HepG2 (cell line): ENCODE measurements around the gene VASN. TPM values are rescaled to one million over a fixed set of nuclear protein-coding genes. Genes with fewer than 3 reads are reported as not detected.
A peak's percentile ranks its signal among the peaks of the same experiment; 100 is the strongest.

ENCODE experiments used
- AGO2 ChIP-seq: fragments of 200-400 bp; formaldehyde crosslinking; optimal IDR thresholded peaks from 2 replicates; pipeline ENCODE3; 2017; ENCODE audit warnings: mild to moderate bottlenecking, low read depth, low read length, moderate library complexity
- DPF2 ChIP-seq: sonication (generic); formaldehyde crosslinking; IDR thresholded peaks from 2 replicates; pipeline ENCODE4 v1.4.0; 2020; ENCODE audit warnings: mild to moderate bottlenecking, low read depth, missing genetic modification reagents, borderline replicate concordance
- EP300 ChIP-seq, 3 experiments: sonication (generic) in 1 of 3; formaldehyde crosslinking in 1 of 3; IDR thresholded peaks; 2 replicates each; pipeline versions ENCODE4 v1.5.1 to v1.6.1; 2011 to 2020; ENCODE audit warnings: low read depth in 2 of 3, low read length in 2 of 3, borderline replicate concordance in 1 of 3, improper control_type of control experiment in 1 of 3, mild to moderate bottlenecking in 1 of 3, missing genetic modification reagents in 1 of 3, moderate library complexity in 1 of 3
- FOXA1 ChIP-seq, 2 experiments: fragments of 450-650 bp in 1 of 2; sonication (generic) in 1 of 2; formaldehyde crosslinking in 1 of 2; IDR thresholded peaks; 2 replicates each; pipeline versions ENCODE4 v1.4.0 to v1.6.1; 2016 to 2020; ENCODE audit warnings: missing genetic modification reagents in 1 of 2
- KDM3A ChIP-seq: IDR thresholded peaks from 2 replicates; pipeline ENCODE4 v1.6.1; 2018; ENCODE audit warnings: low read depth, missing compliant biosample characterization
- NFATC3 ChIP-seq: sonication (generic); formaldehyde crosslinking; IDR thresholded peaks from 2 replicates; pipeline ENCODE4 v1.5.1; 2020; ENCODE audit warnings: mild to moderate bottlenecking, missing genetic modification reagents
- NFKB2 ChIP-seq: sonication (generic); formaldehyde crosslinking; IDR thresholded peaks from 2 replicates; pipeline ENCODE4 v1.4.0; 2020; ENCODE audit warnings: missing genetic modification reagents, borderline replicate concordance
- RBFOX2 ChIP-seq: fragments of 200-400 bp; formaldehyde crosslinking; IDR thresholded peaks from 2 replicates; pipeline ENCODE4 v1.6.1; 2017; ENCODE audit warnings: low read depth, mild to moderate bottlenecking, low read length
- SKI ChIP-seq: fragments of 450-650 bp; IDR thresholded peaks from one replicate; pipeline ENCODE4 v1.6.1; 2018; ENCODE audit warnings: mild to moderate bottlenecking; ENCODE audit not compliant: partially characterized antibody
- SRF ChIP-seq: IDR thresholded peaks from 2 replicates; pipeline ENCODE4 v1.6.1; 2011; ENCODE audit warnings: mild to moderate bottlenecking, low read depth, low read length, moderate library complexity
- SRSF9 ChIP-seq: fragments of 200-400 bp; formaldehyde crosslinking; IDR thresholded peaks from 2 replicates; pipeline ENCODE4 v1.6.1; 2018; ENCODE audit warnings: borderline replicate concordance, mild to moderate bottlenecking, low read depth, low read length; ENCODE audit not compliant: insufficient read depth, poor library complexity, severe bottlenecking
- TBP ChIP-seq: sonication (generic); formaldehyde crosslinking; IDR thresholded peaks from 2 replicates; pipeline ENCODE4 v1.5.0; 2020; ENCODE audit warnings: missing genetic modification reagents
- XBP1 ChIP-seq: sonication (generic); formaldehyde crosslinking; IDR thresholded peaks from 2 replicates; pipeline ENCODE4 v1.5.0; 2020; ENCODE audit warnings: missing genetic modification reagents
- ZMYM3 ChIP-seq: sonication (generic); formaldehyde crosslinking; IDR thresholded peaks from 2 replicates; pipeline ENCODE4 v1.5.1; 2020; ENCODE audit warnings: mild to moderate bottlenecking, missing genetic modification reagents
- ZNF12 ChIP-seq: sonication (generic); formaldehyde crosslinking; IDR thresholded peaks from 2 replicates; pipeline ENCODE4 v1.5.0; 2020; ENCODE audit warnings: missing genetic modification reagents
- ZNF350 ChIP-seq: sonication (generic); formaldehyde crosslinking; IDR thresholded peaks from 2 replicates; pipeline ENCODE4 v1.4.0; 2020; ENCODE audit warnings: mild to moderate bottlenecking, low read depth, missing genetic modification reagents, borderline replicate concordance
- ZNF460 ChIP-seq: sonication (generic); formaldehyde crosslinking; IDR thresholded peaks from 2 replicates; pipeline ENCODE4 v1.5.1; 2020; ENCODE audit warnings: missing genetic modification reagents, mild to moderate bottlenecking, borderline replicate concordance
- ZNF672 ChIP-seq: sonication (generic); formaldehyde crosslinking; IDR thresholded peaks from 2 replicates; pipeline ENCODE4 v1.8.1; 2022; ENCODE audit warnings: missing genetic modification reagents
- ZNF746 ChIP-seq: sonication (generic); formaldehyde crosslinking; IDR thresholded peaks from 2 replicates; pipeline ENCODE4 v1.8.0; 2022; ENCODE audit warnings: mild to moderate bottlenecking, missing genetic modification reagents
- ZNF780A ChIP-seq: sonication (generic); formaldehyde crosslinking; IDR thresholded peaks from 2 replicates; pipeline ENCODE4 v1.8.0; 2022; ENCODE audit warnings: mild to moderate bottlenecking, missing genetic modification reagents, moderate library complexity
- ZNF841 ChIP-seq: sonication (generic); formaldehyde crosslinking; IDR thresholded peaks from 2 replicates; pipeline ENCODE4 v1.8.1; 2023; ENCODE audit warnings: missing genetic modification reagents, borderline replicate concordance
- polyA plus RNA-seq, 8 experiments: library from polyadenylated mRNA; depleted of rRNA in 3 of 8; stranded (reverse) in 7 of 8; unstranded in 1 of 8; fragments of >200 nt; fragmentation: Illumina TruSeq in 4 of 8; extraction: Trizol in 4 of 8; gene quantifications; 2 replicates each; pipeline versions ENCODE4 v1.2.1 to v1.2.3, GENCODE V29; 2011 to 2016; ENCODE audit warnings: low read depth in 4 of 8, missing spikeins in 1 of 8, mixed read lengths in 1 of 8; ENCODE audit not compliant: insufficient read depth in 1 of 8
- total RNA-seq, 5 experiments: library from RNA; depleted of rRNA; stranded (reverse); fragments of >200 nt; fragmentation: Illumina TruSeq; extraction: Trizol; gene quantifications; 2 replicates each; pipeline ENCODE4 v1.2.3, GENCODE V29; 2016; ENCODE audit warnings: low read depth in 1 of 5
- TF ChIP-seq, protein P1 (sequence below): sonication (generic); formaldehyde crosslinking; IDR thresholded peaks from 2 replicates; pipeline ENCODE4 v1.4.0; 2020; ENCODE audit warnings: missing genetic modification reagents, borderline replicate concordance
- TF ChIP-seq, protein P2 (sequence below): IDR thresholded peaks from 2 replicates; pipeline ENCODE4 v1.6.1; 2016; ENCODE audit warnings: missing genetic modification reagents, missing compliant biosample characterization
- TF ChIP-seq, protein P3 (sequence below): sonication (generic); formaldehyde crosslinking; IDR thresholded peaks from 2 replicates; pipeline ENCODE4 v1.8.1; 2023; ENCODE audit warnings: mild to moderate bottlenecking, moderate library complexity, missing genetic modification reagents

Gene VASN
- total and polyA plus RNA-seq, 2 of the 13 experiments (the other 11 are each of a cell fraction or from before 2014, with no cell fraction given) = 8.4 to 18.2 TPM

GRCh38 chr16:4402439-4403132 is 30.9 kb downstream of the VASN start (continued):
- TF ChIP-seq, protein P1, sequence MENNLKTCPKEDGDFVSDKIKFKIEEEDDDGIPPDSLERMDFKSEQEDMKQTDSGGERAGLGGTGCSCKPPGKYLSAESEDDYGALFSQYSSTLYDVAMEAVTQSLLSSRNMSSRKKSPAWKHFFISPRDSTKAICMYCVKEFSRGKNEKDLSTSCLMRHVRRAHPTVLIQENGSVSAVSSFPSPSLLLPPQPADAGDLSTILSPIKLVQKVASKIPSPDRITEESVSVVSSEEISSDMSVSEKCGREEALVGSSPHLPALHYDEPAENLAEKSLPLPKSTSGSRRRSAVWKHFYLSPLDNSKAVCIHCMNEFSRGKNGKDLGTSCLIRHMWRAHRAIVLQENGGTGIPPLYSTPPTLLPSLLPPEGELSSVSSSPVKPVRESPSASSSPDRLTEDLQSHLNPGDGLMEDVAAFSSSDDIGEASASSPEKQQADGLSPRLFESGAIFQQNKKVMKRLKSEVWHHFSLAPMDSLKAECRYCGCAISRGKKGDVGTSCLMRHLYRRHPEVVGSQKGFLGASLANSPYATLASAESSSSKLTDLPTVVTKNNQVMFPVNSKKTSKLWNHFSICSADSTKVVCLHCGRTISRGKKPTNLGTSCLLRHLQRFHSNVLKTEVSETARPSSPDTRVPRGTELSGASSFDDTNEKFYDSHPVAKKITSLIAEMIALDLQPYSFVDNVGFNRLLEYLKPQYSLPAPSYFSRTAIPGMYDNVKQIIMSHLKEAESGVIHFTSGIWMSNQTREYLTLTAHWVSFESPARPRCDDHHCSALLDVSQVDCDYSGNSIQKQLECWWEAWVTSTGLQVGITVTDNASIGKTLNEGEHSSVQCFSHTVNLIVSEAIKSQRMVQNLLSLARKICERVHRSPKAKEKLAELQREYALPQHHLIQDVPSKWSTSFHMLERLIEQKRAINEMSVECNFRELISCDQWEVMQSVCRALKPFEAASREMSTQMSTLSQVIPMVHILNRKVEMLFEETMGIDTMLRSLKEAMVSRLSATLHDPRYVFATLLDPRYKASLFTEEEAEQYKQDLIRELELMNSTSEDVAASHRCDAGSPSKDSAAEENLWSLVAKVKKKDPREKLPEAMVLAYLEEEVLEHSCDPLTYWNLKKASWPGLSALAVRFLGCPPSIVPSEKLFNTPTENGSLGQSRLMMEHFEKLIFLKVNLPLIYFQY = no peak
- TF ChIP-seq SRSF9 = no peak
- peak; percentile 80 for TF ChIP-seq KDM3A (CRISPR knock-in tag)
- no peak for TF ChIP-seq ZNF841 (CRISPR knock-in tag)
- peak; percentile 55 for TF ChIP-seq ZMYM3 (CRISPR knock-in tag)
- no peak for TF ChIP-seq AGO2
- TF ChIP-seq, protein P2, sequence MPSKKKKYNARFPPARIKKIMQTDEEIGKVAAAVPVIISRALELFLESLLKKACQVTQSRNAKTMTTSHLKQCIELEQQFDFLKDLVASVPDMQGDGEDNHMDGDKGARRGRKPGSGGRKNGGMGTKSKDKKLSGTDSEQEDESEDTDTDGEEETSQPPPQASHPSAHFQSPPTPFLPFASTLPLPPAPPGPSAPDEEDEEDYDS (CRISPR knock-in tag) = peak; percentile 35; the same call in 1 of the 2 replicates
- TF ChIP-seq EP300 (IDR thresholded peaks at IDR 0.05; ENCODE audit: low read depth in 2 of 2, low read length in 2 of 2) = no peak
- no peak for TF ChIP-seq EP300 (CRISPR knock-in tag; IDR thresholded peaks at IDR 0.05; ENCODE audit: borderline replicate concordance)
- TF ChIP-seq RBFOX2 = no peak
- TF ChIP-seq NFKB2 = peak; percentile 80; the same call in 1 of the 2 replicates
- no peak for TF ChIP-seq XBP1 (CRISPR knock-in tag)
- TF ChIP-seq ZNF746 (CRISPR knock-in tag) = no peak
- TF ChIP-seq TBP (CRISPR knock-in tag) = 0 out of 2 replicates have a peak, but pooled peaks have one; percentile 63
- TF ChIP-seq, protein P3, sequence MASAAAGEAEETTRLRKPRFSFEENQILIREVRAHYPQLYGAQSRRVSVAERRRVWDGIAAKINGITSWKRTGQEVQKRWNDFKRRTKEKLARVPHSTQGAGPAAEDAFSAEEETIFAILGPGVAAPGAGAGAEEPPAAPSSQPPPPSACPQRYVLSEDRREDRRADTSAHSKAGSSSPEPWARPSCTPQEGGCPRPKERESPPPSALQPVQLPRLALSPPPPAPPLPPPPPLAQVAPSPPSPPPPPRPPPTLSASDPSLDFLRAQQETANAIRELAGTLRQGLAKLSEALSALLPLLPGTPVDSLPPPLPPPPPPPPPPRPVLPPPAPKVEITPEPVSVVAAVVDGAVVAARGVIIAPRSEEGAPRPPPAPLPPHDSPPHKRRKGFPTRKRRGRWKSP (CRISPR knock-in tag) = no peak; the same call in 1 of the 2 replicates
- no peak for TF ChIP-seq DPF2 (CRISPR knock-in tag)
- no peak for TF ChIP-seq SKI
- no peak for TF ChIP-seq SRF
- 0 out of 2 replicates have a peak, but pooled peaks have one; percentile 44 for TF ChIP-seq ZNF350 (CRISPR knock-in tag)
- no peak for TF ChIP-seq FOXA1 (IDR thresholded peaks at IDR 0.05)
- TF ChIP-seq FOXA1 (CRISPR knock-in tag; IDR thresholded peaks at IDR 0.05) = no peak
- no peak for TF ChIP-seq NFATC3 (CRISPR knock-in tag)
- no peak for TF ChIP-seq ZNF672 (CRISPR knock-in tag)
- no peak for TF ChIP-seq ZNF780A (CRISPR knock-in tag)
- no peak for TF ChIP-seq ZNF12 (CRISPR knock-in tag)
- no peak for TF ChIP-seq ZNF460 (CRISPR knock-in tag)
